ENCODE results near the gene CNOT6.
"Not testable (repeated sequence)": the region's sequence is repeated elsewhere in the genome, so short reads cannot be mapped to it uniquely, and the experiment has no call there.

Gene CNOT6

DNA sequence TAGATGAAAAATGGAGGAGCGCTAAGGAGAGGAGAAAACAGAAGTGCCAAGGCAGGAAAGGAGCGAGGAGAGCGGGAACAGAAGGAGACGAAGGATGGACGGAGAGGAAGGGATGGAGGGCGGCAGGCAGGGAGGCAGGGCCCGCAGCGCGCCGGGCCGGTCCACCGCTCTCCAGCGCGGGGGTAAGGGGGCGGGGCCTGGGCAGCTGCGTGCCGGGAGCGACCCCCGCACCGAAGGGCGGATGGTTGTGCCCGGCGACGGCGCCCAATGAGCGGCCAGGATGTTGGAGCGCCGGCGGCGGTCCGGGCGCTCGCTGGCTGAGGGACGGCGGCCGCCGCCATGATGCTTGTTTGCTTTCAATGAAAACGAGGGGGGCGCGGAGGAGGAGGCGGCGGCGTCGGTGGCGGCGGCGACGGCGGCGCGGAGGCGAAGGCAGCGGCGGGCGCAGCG lies at the start of gene CNOT6:
CNOT6 (plus strand) TSS at position 320 of the 450 bp plus-strand sequence. CDS start 34,898 bp downstream, outside the sequence.
- H3K36me3 ChIP-seq = no peaks in the 10 kb centered on the region
- TF ChIP-seq, protein P1, sequence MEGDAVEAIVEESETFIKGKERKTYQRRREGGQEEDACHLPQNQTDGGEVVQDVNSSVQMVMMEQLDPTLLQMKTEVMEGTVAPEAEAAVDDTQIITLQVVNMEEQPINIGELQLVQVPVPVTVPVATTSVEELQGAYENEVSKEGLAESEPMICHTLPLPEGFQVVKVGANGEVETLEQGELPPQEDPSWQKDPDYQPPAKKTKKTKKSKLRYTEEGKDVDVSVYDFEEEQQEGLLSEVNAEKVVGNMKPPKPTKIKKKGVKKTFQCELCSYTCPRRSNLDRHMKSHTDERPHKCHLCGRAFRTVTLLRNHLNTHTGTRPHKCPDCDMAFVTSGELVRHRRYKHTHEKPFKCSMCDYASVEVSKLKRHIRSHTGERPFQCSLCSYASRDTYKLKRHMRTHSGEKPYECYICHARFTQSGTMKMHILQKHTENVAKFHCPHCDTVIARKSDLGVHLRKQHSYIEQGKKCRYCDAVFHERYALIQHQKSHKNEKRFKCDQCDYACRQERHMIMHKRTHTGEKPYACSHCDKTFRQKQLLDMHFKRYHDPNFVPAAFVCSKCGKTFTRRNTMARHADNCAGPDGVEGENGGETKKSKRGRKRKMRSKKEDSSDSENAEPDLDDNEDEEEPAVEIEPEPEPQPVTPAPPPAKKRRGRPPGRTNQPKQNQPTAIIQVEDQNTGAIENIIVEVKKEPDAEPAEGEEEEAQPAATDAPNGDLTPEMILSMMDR (IDR thresholded peaks at IDR 0.05) = no peak
- H3K27me3 ChIP-seq = no peaks in the 10 kb centered on the region
- intact Hi-C loops (cut with DNase I; ENCODE audit: low total_unique reads) = no loop called here
- peak within 1 kb of the TSS; percentile 94 to 96 for H3K27ac ChIP-seq
- DNase-seq = peak; percentile 89 to 96
- H3K4me3 ChIP-seq = peak within 1 kb of the TSS; percentile 74 to 100
- H3K4me1 ChIP-seq = peaks cover 0 to 32% (median 17%) of the 10 kb centered on the region in 4 donors
- H3K9me3 ChIP-seq = no peaks in the 10 kb centered on the region

DNA sequence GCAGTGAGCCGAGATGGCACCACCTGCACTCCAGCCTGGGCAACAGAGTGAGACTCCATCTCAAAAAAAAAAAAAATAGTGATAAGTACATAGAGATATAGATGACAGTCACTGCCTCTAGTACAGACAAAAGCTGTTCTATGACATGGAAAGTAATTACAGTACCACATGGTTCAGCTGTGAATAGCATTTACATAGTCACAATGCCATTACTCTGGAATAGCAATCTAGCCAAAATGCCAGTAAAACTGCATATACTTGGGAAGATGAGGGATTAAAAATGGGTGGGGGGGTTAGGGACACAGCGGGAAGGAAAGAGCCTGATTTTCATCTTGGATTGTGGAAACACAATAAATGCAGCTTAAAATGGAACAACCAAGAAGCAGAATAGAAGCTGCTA lies 39.4 kb upstream of the CNOT6 start:
- Histone ChIP-seq H3K9me3 (peaks cover 0 to 5% (median 0%) of the 10 kb centered on the region in 3 donors), H3K36me3 (no peaks in the 10 kb centered on the region), H3K27me3 (peaks cover 0 to 7% of the 10 kb centered on the region in 2 donors), H3K27ac (no peak overlapping the region), H3K4me3 (no peak overlapping the region), H3K4me1 (no peaks in the 10 kb centered on the region)
- DNase-seq = no peak
- intact Hi-C loops (cut with DNase I; ENCODE audit: low total_unique reads) = no loop called here
- TF ChIP-seq, protein P1 (IDR thresholded peaks at IDR 0.05) = no peak

DNA sequence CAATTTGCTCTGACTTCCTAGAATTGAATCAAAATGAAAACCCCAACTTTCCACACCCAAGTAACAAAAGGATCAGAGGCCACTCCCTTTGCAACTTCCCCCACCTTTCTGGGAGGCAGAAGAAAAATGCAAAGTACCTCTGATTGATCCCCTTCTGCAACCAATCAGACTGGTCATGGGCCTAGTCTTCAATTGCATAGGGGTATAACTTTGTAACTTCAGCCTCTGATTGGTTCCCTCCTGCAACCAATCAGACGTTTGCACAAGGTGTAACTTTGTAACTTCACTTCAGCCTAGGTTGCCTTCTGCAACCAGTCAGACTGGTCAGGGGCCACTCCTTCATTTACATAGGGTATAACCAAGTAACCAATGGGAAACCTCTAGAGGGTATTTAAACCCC lies 38.3 kb upstream of the CNOT6 start:
- Histone ChIP-seq H3K27me3 (peaks cover 0 to 7% of the 10 kb centered on the region in 2 donors), H3K36me3 (no peaks in the 10 kb centered on the region), H3K4me1 (no peaks in the 10 kb centered on the region), H3K9me3 (peaks cover 0 to 5% (median 0%) of the 10 kb centered on the region in 3 donors), H3K27ac (no peak overlapping the region), H3K4me3 (no peak overlapping the region)
- DNase-seq = no peak
- intact Hi-C loops (cut with DNase I; ENCODE audit: low total_unique reads) = no loop called here
- TF ChIP-seq, protein P1 (IDR thresholded peaks at IDR 0.05) = no peak

DNA sequence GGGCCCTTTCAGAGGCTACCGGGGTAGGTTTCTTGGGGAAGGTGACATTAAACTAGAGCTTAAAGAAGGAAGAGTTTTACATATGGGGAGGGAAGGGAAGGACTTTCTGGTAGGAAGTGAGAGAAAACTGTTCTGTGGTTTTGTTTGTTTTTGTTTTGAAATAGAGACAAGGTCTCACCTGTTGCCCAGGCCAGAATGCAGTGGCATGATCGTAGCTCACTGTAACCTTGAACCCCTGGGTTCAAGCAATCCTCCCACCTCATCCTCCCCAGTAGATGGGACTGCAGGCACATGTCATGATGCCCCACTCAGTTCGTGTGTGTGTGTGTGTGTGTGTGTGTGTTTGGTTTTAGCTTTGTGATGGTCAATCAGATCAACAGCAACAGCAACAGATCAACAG lies 37.4 kb upstream of the CNOT6 start:
- H3K4me1 ChIP-seq = no peaks in the 10 kb centered on the region
- no peak overlapping the region for H3K27ac ChIP-seq
- no peak overlapping the region for H3K4me3 ChIP-seq
- peaks cover 0 to 5% of the 10 kb centered on the region in 2 donors for H3K27me3 ChIP-seq
- H3K9me3 ChIP-seq = peaks cover 0 to 5% (median 0%) of the 10 kb centered on the region in 3 donors
- H3K36me3 ChIP-seq = no peaks in the 10 kb centered on the region
- no peak for DNase-seq
- TF ChIP-seq, protein P1 (IDR thresholded peaks at IDR 0.05) = no peak
- intact Hi-C loops (cut with DNase I; ENCODE audit: low total_unique reads) = no loop called here

DNA sequence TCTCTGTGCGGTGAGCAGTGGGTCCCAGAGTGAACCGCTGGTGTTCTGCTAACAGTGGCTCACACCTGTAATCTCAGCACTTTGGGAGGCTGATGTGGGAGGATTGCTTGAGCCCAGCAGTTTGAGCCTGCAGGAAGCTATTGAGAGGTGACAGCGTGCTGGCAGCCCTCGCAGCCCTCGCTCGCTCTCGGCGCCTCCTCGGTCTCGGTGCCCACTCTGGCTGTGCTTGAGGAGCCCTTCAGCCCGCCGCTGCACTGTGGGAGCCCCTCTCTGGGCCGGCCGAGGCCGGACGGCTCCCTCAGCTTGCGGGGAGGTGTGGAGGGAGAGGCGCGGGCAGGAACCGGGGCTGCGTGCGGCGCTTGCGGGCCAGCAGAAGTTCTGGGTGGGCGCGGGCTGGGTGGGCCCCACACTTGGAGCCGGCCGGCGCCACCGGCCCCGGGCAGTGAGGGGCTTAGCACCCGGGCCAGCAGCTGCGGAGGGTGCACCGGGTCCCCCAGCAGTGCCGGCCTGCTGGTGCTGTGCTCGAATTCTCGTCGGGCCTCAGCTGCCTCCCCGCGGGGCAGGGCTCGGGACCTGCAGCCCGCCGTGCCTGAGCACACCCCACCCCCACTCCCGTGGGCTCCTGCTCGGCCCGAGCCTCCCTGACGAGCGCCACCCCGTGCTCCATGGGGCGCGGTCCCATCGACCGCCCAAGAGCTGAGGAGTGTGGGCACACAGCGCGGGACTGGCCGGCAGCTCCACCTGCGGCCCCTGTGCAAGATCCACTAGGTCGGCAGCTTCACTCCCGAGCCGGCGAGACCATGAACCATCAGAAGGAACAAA lies 35.1 kb upstream of the CNOT6 start:
- H3K36me3 ChIP-seq; H3K9me3 ChIP-seq; H3K4me1 ChIP-seq; H3K27me3 ChIP-seq; H3K27ac ChIP-seq; H3K4me3 ChIP-seq; intact Hi-C loops (cut with DNase I; ENCODE audit: low total_unique reads); DNase-seq: not testable (repeated sequence)

DNA sequence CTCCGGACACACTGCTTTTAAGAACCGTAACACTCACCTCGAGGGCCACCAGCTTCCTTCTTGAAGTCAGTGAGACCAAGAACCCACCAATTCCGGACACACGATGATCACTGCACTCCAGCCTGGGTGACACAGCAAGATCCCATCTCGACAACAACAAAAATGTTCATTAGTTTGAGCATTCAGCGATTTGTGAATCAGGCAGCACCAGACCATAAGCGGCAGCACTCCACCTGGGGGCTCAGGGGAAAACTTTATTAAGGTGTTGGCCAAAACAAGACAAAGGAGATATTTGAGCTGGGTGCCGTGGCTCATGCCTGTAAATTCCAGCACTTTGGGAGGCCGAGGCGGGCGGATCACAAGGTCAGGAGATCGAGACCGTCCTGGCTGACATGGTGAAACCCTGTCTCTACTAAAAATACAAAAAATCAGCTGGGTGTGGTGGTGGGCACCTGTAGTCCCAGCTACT lies 34.5 kb upstream of the CNOT6 start:
- H3K4me3 ChIP-seq; H3K4me1 ChIP-seq; intact Hi-C loops (cut with DNase I; ENCODE audit: low total_unique reads); H3K27ac ChIP-seq; H3K9me3 ChIP-seq; DNase-seq; H3K36me3 ChIP-seq; H3K27me3 ChIP-seq: not testable (repeated sequence)

Data from tibial artery (tissue), 4 donors.